ENCODE data around the gene TIMD4. TPM values are rescaled to one million over a fixed set of nuclear protein-coding genes. Genes with fewer than 3 reads are reported as not detected.
"Not testable (repeated sequence)": the region's sequence is repeated elsewhere in the genome, so short reads cannot be mapped to it uniquely, and the experiment has no call there.

The TIMD4 gene
- not detected for polyA plus RNA-seq (2013, experiment 1 of 2; ENCODE audit: insufficient read length)
- 0.14 TPM for polyA plus RNA-seq (2013, experiment 2 of 2; ENCODE audit: insufficient read length)

GRCh38 chr5:156963125-156963524 is at the start of gene TIMD4:
Gene TIMD4 (minus strand): TSS chr5:156963226. CDS start chr5:156963198, 28 bp downstream.
- no peak for DNase-seq

DNA sequence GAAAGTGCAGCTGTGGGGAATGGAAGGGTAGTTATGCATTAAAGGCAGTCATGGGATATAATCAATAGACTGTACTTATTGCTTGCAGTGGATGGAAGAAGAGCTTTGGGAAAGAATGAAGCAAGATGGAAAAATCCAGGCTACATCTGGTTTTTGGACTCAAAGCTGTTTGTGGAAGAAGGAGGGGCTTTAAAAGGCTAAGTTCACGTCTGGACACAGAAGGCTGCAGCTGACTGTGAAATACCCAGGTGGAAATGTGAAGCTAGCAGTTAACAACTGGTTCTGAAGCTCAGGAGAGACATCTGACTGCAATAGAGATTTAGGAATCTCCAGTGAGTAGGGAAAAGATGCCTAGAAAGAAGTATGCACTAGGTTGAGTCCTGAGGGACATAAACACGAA is 43.2 kb upstream of the TIMD4 start:
- DNase-seq: no peak

DNA sequence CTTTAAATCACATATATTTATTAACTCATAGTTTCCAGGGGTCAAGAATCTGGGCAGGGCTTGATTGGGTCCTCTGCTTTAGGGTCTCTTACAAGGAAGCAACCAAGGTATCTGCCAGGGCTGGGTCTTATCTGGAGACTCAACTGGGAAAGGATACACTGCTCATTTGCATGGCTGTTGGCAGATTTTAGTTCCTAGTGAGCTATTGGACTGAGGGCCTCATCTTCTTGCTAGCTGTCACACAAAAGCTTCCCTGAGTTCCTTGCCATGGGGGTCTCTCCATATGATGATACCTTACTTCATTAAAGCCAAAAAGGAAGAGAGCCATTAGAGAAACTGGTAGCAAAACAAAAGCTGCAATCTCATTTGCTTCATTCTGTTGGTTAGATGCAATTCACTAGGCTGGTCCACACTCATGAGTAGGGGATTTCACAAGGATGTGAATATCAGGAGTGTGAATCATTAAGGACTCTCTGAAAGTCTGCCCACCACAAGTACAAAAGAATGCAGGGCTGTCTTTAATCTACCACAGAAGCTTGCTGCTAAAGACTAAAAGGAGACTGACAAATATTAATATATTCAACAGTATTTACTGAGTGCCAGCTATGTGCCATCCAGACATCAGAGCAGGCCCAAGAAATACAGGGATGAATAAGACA is 42.0 kb upstream of the TIMD4 start:
- DNase-seq: peak; percentile 48

DNA sequence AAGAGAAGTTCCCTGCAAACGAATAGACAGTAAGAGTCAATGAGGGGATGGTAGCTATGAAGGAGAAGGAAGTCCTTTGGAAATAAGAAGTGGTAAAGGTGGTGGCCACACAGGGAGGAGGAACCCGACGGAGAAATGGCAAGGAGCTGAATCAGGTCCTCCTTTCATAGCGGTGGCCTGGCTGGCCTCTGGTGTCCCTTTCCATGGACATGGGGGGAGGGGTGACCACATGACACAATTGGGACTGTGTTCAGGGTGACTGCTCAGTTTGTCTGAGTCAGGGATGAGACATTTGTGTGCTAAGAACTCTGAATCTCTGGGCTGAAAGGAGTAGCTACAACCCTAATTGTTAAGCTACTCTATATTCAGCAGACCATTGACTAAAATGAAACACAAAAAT is 28.7 kb upstream of the TIMD4 start:
- DNase-seq: no peak

DNA sequence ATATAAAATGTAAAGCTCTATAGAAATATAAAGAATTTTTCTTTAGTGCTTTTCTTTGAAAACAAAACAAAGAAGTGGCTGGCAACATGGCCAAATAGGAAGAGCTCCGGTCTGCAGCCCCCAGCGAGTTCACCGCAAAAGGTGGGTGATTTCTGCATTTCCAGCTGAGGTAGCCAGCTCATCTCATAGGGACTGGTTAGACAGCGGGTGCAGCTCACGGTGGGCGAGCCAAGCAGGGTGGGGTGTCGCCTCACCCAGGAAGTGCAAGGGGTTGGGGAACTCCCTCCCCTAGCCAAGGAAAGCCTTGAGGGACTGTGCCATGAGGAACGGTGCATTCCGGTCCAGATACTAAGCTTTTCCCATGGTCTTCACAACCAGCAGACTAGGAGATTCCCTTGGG is 21.0 kb upstream of the TIMD4 start:
- DNase-seq: no peak

- DNase-seq: no peak
Observed at GRCh38 chr5:156981481-156981880, 18.5 kb upstream of the TIMD4 start.

DNA sequence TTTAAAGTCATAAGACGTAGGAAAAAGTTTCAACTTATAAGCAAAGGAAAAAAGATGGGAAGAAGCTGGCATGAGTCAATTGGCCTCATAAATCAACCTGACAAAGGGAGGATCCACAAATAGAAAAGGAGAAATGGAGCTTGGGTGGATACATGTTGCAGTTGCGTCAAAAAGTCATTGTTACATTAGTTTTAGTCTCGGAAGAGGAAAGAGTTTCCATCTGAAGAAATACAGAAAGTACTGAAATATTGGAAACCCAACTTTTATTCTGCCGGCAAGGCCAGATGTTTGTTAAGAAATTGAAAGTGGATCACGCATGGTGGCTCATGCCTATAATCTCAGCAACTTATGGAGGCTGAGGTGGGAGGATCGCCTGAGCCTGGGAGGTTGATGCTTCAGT is 11.3 kb upstream of the TIMD4 start:
- DNase-seq: no peak

GRCh38 chr5:156971848-156972525 is 9.0 kb upstream of the TIMD4 start:
- no peak for DNase-seq

DNA sequence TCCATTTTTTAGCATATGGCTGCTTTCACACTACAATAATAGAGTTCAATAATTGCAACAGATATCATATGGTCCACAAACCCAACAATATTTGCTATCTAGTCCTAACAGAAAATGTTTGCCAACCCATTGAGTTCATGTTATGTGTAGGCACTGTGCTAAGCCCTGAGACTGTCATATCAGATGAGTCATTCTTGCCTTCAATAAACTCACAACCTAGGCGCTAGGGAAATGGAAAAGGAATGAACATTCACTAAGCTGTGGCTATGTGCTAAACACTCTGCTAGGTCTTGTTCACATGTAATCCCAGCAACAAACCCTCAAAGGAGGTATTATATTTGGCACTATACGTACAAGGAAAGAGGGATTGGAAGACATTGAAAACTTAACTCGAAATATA is 8.4 kb upstream of the TIMD4 start:
- no peak for DNase-seq

GRCh38 chr5:156967386-156967785 is 4.4 kb upstream of the TIMD4 start:
- not testable (repeated sequence) for DNase-seq

GRCh38 chr5:156956321-156956720 is 6.7 kb downstream of the TIMD4 start:
- DNase-seq: no peak

DNA sequence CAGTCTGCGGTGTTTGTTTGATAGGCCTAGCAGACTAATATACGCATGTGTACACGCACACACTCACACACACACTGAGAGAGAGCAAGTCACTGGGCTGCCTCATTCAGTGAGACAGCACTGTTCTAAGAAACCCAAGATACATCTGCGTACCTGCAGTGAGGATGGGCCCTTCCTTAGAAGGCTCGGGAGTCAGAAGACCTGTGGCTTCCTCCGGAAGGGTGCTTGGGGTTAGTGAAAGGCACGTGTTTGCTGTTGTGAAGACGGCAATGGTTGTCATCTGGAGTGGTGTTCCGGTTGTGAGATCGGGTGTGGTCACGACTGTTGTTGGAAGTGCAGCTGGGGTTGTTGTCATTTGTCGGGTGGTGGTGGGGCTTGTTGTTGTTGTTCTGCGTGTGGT is 11.7 kb downstream of the TIMD4 start:
- DNase-seq: no peak

DNA sequence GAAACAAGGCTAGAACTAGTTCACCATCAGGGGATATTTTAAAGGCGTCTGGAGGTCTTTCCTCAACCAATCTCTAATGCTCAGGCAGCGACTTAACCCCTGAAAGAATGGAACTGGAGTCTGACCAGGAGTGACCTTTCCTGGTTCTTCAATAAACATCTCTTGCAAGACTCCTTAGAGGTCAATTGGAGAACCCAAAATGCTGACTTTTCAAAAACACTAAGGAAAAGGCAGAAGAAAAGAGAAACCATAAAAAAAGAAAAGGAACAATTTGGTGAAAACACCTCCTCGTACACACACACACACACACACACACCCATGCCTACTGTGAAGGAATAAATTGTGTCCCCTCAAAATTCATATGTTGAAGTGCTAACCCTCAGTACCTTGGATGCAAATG is 12.3 kb downstream of the TIMD4 start:
- no peak for DNase-seq

GRCh38 chr5:156949424-156949823 is 13.6 kb downstream of the TIMD4 start:
- no peak for DNase-seq

DNA sequence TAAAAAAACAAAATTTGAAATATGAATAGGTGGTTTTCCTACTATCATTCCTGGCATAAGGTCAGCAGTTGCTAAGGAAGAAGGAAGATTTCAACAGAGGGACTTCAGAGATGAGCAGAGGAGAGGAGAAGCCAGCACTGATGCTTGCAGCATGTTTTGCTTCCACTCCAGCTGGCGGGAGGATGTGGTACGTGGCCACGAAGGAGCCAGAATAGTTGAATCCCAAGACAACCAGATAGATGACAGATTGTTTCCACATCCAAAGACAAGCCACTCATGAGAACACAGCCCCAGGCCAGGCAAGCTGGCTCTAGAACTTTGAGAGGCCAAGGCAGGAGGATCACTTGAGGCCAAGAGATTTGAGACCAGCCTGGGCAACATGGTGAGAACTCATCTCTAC is 15.1 kb downstream of the TIMD4 start:
- no peak for DNase-seq

- DNase-seq: no peak
Observed at GRCh38 chr5:156942064-156942463, 21.0 kb downstream of the TIMD4 start.

DNA sequence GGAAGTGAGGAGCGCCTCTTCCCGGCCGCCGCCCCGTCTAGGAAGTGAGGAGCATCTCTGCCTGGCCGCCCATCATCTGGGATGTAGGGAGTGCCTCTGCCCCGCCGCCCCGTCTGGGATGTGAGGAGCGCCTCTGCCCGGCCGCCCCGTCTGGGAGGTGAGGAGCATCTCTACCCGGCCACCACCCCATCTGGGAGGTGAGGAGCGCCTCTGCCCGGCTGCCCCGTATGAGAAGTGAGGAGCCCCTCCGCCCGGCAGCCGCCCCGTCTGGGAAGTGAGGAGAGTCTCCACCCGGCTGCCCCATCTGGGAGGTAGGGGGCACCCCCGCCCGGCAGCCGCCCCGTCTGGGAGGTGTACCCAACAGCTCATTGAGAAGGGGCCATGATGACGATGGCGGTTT is 22.6 kb downstream of the TIMD4 start:
- DNase-seq: not testable (repeated sequence)

- no peak for DNase-seq
Observed at GRCh38 chr5:156936972-156937371, 26.1 kb downstream of the TIMD4 start.

- DNase-seq: peak; percentile 25
Observed at GRCh38 chr5:156934450-156935211, 28.4 kb downstream of the TIMD4 start.

DNA sequence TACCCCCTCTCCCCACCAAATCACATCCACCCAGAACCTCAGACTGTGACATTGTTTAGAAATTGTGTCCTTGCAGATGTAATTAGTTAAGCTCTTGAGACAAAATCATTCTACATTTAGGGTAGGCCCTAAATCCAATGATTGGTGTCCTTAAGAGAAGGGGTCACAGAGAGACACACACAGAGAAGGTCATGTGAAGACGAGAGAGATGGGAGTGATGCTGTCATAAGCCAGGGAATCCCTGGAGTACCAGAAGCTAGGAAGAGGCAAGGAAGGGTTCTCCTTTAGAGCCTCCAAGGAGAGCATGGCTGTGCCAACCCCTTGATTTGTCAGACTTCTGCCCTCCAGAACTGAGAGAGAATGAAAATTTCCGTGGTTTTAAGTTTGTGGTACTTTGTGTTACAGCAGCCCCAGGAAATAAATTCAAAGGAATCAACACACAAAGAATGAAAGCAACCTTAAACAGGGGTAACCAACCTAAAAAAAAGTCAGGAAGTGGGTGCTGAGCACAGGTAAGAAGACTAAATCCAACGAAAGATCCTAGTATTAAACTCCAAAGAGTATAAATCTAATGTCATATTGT is 33.6 kb downstream of the TIMD4 start:
- no peak for DNase-seq

DNA sequence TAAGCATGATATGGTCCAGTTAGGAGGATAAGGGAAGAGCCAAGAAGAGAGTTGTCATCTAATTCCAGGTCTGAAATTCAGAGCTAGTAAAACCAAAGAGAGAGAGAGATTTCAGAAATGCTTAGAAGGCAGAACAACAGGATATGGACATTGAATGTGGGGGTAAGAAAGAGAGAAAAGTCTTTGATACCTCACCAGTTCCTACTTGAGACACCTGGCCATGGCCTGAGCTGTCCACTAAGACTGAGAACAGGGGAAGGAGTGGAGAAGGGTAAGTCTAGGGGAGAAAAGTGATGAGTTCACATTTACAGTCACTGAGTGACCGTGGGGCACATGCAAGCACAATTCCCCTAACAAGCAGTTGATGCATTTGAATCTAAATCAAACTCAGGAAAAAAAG is 35.5 kb downstream of the TIMD4 start:
- no peak for DNase-seq

- DNase-seq: not testable (repeated sequence)
Observed at GRCh38 chr5:156925767-156926166, 37.3 kb downstream of the TIMD4 start.

GRCh38 chr5:156922207-156922792 is 40.7 kb downstream of the TIMD4 start:
- no peak for DNase-seq
